Measurements from ENCODE around the gene POLE3.

GRCh38 chr9:113386571-113387393 lies 23.7 kb downstream of the POLE3 start:
- TF ChIP-seq CTCF (IDR thresholded peaks at IDR 0.05): no peak
- TF ChIP-seq POLR2A (IDR thresholded peaks at IDR 0.05): no peak
- no peak for TF ChIP-seq POLR2AphosphoS5 (IDR thresholded peaks at IDR 0.05)
